ENCODE results near the gene SULT1E1.
"Not testable (repeated sequence)": the region's sequence is repeated elsewhere in the genome, so short reads cannot be mapped to it uniquely, and the experiment has no call there.

Gene SULT1E1

DNA sequence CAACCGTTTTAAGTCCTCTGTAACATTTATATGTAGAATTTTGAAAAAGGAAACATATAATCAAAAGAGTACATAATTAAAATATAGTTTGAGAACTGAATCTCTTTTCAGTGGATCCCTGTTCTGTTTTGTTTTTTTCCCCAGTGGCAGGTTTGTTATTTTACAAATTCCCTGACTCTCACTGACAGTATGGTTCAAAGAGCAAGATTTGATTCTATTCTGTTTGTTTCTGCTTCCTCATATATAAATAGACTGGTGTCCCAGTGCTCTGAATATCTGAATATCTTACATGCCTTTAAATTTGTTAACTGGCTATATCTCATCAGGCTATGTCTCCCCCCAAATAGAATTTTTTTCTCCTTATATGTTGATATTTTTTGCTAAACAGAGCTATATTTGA is 16.6 kb downstream of the SULT1E1 start:
- DNase-seq (ENCODE audit: low read depth), result no peak

DNA sequence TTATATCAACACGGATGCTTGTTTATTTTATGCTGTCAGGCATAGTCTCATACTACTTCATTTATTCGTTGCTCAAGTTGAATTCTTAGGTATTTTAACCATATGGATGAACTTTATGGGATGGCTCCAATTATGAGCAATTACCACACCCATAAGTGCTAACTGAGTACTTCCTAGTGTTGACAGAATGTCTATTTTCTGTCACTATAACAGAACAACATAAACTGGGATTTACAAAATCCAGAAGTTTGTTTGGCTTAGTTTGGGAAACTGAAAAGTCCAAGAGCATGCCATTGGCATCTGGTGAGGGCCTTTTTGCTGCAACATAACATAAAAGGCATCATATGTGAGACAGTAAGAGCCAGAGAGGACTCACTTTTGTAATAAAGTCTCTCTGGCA is 21.0 kb downstream of the SULT1E1 start:
- DNase-seq (ENCODE audit: low read depth), result no peak

DNA sequence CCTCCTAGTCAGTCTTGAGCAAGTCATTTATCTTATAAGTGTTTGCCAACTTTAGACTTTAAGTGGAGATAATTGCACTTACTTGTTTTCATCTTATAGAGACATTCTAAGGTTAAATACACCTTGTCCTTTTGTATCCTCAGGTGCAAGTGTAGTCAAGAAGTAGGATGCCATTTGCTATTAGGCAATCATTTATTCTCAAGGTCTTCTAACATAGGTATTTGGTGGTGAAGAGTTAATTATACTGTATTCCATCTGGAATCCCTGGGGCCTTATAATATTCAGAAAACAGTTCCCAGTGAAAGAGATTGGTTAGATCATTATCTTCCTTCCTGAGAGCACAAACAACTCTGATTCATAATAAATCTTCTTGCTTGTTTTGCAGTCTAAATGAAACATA is 23.7 kb downstream of the SULT1E1 start:
- no peak for DNase-seq (ENCODE audit: low read depth)

DNA sequence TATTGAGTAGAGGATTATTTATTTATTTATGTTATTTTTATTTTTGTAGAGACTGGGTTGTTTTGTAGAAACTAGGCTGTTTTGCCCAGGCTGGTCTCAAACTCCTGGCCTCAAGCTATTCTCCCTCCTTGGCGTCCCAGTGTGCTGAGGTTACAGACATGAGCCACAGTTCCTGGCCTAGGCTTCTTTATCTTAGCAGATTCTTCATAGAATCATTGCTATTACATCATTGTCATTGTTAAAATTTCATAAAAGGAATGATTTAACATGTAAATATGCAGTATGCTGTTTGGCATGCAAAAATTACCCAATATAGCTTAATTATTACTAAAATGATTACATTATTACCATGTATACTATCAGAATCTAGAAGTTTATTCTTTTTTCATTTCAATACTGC is 24.2 kb downstream of the SULT1E1 start:
- DNase-seq (ENCODE audit: low read depth), result no peak

DNA sequence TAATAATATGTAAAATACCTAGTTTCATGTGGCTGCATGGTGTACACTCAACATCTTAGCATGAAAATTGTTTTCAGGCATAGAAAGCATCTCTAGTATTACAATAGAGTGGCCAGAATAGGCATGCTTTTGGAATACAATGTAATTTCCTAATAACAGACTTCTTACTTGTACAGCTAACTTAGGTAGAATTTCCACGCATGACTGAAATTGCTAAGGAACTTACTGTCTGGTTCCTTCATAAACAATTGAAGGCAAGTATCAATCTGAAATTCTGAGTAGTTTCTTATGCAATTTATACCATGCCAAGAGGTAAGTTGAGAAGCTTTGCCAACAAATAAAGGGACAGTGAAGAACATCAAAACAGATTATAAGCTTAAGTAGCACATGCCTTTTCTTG is 26.7 kb downstream of the SULT1E1 start:
- no peak for DNase-seq (ENCODE audit: low read depth)

DNA sequence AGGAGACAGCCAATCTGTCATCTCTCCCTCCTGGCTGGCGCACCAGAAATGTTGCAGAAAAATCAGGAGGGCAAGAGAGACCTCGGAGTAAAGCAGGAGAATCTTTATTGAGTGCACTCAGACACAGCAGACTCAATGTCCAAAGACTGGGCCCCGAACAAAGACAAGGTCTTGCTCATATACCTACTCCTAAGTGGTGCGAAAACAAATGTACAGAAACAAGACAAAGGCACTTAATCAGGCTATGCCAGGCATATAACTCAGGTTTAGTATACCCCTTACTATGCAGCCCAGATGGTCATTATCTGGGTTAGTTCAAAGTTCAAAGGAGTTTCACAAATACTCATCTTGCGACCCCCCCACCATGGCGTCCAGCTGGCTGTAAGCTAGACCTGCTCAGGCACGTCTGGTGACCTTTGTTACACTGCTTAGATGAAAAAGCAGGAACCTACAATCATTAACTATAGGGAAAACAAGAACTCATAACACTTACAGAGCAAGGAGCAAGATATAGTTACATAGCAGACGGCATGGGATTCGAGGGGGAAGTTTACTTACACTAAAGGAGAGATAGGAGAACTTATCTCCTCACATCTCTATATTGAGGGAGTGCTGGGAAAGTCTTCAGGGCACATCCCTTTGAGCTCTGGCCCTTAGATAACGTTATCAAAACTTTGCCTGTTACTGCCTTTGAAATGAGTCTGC is 27.5 kb downstream of the SULT1E1 start:
- DNase-seq (ENCODE audit: low read depth), result no peak

DNA sequence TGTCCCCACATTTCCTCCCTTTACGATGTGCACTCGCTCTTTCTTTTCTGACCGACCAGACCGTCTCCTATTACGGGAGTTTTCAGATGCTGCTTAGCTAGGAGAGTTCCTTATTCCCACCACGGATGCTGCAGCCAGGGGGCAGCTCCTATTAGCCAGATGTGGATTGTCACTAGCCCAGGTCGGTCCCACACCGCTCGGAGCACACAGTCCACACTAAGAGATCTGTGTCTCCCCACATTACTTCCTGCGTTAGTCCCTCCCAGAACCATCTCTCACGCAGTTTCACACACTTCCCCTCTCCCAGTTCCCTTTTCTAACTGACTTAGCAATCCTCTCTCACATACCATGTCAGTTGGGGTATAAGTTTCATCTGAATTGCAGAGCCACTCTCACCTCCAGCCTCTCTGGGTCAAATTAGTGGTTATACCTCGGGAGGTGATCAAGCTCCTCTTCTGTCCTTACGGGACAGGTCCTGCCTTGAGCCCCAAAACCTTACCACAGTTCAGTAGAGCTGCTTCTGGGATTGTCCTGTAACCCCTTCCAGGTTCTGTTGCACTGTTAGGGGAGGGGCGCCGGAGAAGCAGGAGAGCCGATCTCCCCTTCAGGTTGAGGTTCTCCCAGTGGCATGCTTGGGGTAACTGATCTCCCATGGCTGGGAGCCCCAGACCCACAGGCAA is 28.2 kb downstream of the SULT1E1 start:
- DNase-seq (ENCODE audit: low read depth), result no peak

DNA sequence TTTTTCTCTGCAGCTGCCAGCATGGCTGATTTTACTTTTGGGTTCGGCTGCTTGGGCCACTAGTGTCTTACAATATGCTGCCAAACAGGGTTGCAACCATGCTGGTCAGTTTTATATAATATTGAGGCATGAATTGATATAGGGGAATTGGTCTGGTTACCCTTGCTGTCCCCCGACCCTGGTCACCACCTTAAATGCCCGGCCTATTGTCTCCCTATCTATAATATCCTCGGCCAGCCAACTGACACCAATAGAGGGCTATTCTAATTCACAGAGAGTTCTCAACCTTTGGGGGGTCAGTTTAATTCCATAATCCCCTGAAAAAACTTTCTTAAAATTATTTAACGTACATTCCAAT is 28.7 kb downstream of the SULT1E1 start:
- DNase-seq (ENCODE audit: low read depth), result no peak

DNA sequence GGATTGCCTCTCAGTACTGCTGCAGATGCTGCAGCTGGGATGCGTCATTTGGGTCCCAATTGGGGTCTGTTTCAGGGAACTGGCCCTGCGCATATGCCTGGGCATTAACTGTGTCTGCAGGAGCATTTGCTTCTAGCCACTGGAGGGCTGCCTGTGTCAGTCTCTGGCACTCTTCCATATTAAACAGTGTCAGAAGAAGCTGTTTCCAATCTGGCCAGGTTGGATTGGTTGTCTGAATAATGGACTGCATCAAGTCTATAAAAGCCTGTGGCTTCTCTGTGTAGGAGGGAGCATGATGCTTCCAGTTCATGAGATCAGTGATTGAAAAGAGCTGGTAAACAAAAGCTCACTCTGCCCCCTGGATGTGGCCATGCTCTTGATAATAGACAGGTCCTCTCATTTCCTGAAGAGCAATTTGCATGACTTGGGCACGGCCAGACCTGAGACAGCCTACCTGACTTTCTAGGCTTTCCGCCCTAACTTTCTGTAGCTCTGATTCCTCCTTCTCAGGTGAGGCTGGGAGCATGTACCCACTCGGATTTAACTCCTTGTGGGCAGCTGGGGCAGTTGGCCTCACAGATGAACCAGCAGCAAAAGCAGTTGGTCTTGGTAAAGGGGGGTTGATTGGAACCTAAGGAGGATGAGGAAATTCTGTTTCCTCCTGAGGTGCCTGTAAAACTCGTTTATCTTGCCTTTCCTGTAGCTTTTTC is 29.2 kb downstream of the SULT1E1 start:
- no peak for DNase-seq (ENCODE audit: low read depth)

DNA sequence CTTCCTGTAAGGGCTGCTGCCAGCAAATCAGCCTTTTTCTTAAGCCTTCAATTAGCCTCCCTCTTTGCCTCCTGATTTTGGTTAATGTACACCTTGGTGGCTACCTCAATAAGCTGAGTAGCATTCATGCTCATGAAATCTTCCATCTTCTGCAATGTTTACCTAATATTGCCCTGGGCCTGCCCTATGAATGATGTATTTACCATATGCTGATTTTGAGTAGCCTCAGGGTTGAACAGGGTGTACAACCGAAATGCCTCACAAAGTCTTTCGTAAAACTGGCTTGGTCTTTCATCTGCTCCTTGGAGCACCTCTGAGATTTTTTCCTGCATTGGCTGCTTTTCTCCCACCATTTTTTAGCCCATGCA is 29.8 kb downstream of the SULT1E1 start:
- DNase-seq (ENCODE audit: low read depth), result no peak

DNA sequence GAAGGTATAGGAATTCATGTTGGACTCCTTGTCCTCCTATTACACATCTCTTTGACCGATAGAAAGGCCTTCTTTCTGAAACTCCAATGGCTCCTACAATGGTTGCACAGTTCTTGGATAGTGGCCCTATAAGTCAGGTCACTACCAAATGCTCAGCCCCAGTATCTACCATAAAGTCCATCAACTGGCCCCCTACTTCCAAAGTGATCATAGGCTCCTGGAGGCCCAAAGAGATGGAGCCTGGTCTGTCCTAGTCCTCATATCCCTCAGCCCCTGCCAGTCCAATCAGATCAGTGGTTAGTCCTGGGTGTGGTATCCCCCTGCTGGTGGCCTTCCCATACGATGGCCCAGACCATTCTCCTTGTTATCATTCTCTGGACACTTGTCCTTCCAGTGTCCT is 30.3 kb downstream of the SULT1E1 start:
- DNase-seq (ENCODE audit: low read depth), result no peak

DNA sequence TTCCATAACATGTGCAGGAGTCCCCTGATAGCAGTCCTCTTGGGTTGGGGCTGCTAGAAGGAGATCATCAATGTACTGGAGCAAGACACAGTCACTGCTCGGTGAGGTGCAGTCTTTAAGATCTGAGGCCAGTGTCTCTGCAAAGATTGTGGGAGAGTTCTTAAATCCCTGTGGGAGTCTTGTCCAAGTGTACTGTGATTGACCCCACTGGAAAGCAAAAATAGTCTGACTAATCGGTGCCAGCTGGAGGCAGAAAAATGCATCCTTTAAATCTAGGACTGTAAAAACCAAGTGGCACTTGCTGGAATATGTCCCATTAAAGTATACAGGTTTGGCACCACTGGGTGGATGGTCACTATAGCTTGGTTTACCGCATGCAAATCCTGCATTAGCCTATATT is 31.1 kb downstream of the SULT1E1 start:
- no peak for DNase-seq (ENCODE audit: low read depth)

DNA sequence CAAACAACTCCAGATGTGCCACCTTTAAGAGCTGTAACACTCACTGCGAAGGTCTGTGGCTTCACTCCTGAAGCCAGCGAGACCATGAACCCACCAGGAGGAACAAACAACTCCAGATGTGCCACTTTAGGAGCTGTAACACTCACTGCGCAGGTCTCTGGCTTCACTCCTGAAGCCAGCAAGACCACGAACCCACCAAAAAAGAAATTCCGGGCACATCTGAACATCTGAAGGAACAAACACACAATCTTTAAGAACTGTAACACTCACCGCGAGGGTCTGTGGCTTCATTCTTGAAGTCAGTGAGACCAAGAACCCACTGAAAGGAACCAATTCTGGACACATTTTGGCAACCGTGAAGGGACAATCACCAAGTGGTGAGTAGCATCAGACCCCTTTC is 34.9 kb downstream of the SULT1E1 start:
- not testable (repeated sequence) for DNase-seq (ENCODE audit: low read depth)

DNA sequence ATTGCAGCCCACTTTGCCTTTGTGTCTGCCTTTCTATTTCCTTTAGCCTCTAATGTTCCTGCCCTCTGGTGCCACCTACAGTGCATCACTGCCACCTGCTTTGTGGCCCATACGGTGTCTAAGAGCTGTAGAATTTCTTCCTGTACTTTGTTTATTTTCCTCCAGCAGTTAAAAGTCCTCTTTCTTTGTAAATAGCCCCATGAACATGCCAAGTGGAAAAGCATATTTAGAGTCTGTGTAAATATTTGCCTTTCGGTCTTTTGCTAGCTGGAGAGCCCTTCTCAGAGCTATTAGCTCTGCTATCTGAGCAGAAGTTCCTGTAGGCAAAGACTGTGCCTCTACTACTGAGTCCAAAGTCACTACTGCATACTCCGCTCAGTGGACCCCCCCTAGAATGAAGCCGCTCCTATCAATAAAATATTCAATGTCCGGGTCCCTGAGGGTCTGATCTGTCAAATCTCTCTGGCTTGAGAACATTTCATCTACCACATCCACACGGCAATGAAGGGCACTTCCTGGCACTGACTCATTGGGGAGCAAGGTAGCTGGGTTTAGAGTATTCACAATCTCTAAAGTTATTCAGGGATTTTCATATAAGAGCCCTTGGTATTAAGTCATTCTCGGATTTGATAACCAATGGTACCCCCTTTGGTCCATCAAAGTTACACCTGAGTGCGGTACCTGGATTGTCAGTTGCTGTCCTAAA is 36.3 kb downstream of the SULT1E1 start:
- DNase-seq (ENCODE audit: low read depth), result no peak

DNA sequence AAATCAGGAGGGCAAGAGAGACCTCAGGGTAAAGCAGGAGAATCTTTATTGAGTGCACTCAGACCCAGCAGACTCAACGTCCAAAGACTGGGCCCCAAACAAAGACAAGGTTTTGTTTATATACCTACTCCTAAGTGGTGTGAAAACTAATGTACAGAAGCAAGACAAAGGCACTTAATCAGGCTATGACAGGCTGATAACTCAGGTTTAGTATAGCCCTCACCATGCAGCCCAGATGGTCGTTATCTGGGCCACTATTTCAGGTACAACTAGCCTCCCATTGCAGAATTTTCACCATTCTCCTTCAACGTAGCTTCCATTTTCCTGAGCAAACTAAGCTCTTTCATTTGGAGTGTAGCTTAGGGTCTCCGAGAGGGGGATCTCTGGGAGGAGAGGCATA is 36.9 kb downstream of the SULT1E1 start:
- no peak for DNase-seq (ENCODE audit: low read depth)

DNA sequence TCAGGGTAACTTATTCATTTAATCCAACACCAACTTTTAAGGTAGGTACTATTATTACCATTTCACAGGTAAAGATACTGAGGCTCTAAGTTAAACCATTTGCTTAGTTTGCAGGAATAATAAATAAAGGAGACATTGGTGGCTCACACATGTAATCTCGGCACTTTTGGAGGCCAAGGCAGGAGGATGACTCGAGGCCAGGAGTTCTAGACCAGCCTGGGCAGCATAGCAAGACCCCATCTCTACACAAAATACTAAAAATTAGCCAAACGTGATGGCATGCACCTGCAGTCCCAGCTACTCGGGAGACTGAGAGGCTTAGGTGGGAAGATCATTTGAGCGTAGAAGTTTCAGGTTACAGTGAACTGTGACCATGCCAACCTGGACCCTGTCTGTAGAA is 37.7 kb downstream of the SULT1E1 start:
- no peak for DNase-seq (ENCODE audit: low read depth)

DNA sequence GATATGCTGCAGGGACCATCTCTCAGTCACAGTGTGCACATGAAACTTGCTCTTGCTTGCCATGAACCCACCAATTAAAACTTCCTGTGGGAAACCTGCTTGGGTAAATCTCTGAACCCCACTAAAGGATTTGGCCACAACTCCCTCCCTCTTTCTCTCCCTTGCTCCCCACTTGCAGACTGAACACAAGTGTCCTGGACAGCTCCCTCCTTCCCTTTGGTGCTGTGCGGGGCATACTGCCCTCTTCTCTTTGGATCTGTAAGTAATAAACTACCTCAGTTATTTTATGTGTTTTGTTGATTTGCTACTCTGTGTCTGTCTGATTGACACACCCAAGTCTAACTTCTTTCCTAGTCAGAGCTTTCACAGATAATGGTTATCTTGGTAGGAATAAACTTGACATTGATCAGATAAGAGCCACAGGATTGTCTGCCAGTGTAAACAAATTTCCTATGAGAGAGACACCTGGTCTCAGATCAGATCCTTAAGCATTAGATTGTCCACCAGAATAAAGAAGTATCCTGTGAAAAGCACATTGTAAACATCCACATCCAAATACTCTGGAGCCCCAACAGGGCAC is 41.8 kb downstream of the SULT1E1 start:
- no peak for DNase-seq (ENCODE audit: low read depth)

DNA sequence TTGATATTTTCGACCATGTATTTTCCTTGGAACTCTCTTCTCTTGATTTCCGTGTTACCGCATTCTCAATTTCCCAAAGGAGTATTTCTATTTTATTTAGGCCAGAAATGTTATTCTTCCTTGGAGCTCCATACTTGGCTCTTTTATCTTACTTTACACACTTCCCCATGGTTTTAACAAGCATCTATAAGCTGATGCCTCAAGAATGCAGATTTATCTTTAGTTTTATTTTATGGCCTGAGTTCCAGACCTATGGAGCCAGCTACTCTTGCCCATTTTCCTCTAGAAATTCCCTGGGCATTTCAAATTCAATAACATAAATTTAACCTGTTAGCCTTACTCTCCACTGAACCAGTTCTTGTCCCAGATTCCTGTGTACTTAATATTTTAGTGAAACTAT is 43.7 kb downstream of the SULT1E1 start:
- DNase-seq (ENCODE audit: low read depth), result no peak

DNA sequence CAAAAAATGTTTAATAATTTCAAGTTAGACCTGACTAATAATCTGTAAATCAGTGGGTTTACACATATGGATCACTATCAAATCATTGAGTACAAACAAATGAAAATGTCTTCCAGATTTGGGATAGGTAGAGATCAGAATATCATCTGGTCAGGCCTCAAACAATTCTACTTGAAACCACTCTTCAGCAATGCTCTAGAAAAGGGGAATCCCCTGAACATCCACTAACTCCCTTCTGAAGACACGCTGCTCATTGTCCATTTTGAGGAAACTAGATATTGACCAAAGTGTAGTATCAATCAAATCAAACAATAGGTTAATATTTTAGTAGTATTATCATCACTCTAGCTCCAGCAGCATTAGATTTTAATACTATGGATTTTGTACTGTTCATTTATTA is 46.3 kb downstream of the SULT1E1 start:
- DNase-seq (ENCODE audit: low read depth), result no peak

DNA sequence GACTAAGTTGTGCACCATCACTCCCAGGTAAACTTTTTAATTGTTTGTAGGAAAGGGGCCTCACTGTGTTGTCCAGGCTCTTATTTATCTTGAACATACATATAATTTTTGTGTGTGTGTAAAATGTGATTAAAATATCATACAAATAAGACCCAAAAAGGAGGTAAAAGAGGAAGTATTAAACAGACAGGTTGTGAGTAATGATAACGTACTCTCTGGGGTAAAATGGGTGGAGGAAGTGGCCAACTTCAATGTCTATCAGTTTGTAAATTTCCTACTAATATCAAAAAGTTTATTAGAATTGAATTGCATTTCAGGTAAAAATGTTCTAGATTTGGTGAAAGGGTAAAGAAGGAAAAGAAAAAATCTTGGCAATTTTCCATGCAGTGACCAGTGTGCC is 48.8 kb downstream of the SULT1E1 start:
- no peak for DNase-seq (ENCODE audit: low read depth)

DNA sequence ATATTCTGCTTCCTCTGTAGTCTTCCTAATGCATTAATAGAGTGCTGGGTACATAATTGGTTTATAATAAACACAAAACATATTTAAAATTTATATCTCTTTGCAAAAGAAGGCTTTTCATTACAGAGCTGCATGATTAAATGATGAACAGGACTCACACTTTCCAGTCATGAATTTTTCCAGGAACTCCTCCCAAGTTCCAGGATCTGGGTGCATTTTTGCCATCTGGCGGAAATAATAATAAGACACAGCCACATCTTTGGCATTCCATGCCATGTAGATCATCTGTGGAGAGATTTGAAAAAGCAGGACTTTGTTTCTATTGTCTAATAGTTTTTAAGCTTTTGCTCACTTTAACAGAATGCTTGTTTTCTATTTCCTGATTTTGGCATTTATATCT is 59.3 kb downstream of the SULT1E1 start:
- no peak for DNase-seq (ENCODE audit: low read depth)

DNA sequence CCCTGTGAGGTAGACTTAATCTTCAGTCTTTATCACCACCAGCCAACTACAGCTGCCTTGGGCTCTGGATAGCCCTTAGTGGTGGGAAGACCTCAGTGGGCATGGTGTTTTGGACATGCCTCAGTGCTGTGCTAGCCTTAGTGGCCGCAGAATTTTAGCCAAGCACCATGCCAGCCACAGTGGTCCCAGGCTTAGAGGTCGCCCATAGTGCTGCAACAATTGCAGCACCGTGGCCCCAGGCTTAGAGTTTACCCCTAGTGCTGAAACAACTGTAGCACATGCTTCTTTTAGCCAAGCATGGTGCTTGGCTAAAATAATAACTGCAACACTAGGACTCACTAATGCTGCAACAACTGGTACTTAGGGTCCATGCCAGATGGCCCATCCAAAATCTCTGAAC is 60.6 kb downstream of the SULT1E1 start:
- DNase-seq (ENCODE audit: low read depth), result no peak

DNA sequence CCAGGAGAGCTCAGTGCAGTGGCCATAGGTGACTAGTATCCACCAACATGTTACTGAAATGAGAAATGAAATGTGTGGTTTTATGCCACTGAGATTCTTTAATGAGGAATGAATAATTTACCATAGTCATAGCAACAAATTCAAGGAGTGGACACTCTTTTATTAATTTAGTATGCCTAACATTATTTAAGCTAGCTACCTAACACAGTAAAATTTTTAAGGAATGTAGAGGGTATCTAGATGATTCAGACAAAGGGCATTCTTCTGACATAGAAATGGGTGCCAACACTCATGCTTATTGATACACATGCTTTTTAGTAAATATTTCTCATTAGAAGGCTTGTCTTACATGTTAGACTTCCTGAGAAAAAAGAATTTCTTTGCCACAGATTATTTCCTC is 66.2 kb downstream of the SULT1E1 start:
- no peak for DNase-seq (ENCODE audit: low read depth)
